ENCODE data around the gene GJC2. TPM values are rescaled to one million over a fixed set of nuclear protein-coding genes. Genes with fewer than 3 reads are reported as not detected.

Gene GJC2
- total RNA-seq, 1 experiment from 2014 or later: 0.72 TPM

DNA sequence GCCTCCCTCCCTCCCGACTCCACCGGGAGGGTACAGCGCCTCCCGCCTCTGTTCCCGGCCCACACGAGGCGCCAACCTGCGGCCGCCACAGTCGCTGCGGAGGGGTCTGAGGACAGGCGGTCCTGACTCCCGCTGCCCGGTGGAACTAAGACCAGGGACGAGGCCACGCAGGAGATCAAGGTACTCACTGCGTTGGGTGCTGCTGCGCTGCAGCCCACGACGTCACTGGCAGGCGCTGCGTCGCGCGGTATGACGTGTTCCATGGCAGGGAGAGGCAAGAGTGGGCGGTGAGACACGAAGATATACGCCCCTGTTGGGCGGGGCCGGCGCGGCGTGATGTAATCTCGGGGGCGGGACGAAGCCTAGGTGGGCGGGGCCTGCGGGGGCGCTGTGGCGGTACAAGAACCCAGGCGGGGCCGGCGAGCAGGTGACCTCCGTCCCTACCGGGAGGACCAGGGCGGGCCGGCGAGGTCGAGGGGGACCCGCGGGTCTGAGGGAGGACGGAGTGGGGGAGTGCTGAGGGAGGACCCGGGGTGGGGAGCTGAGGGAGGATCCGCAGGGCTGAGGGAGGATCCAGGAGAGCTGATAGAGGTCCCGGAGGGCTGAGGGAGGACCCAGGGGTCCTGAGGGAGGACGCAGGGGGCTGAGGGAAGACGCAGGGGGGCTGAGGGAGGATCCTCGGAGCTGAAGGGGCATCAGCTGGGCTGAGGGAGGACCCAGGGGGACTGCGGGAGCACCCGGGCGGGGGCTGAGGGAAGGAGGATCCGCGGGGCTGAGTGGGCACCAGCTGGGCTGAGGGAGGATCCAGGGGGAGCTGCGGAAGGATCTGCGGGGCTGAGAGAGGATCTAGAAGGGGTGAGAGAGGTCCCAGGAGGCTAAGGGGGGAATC, 40.4 kb upstream of the GJC2 start, which contains the start of gene MRPL55 (continued):
- TF ChIP-seq, protein P1, sequence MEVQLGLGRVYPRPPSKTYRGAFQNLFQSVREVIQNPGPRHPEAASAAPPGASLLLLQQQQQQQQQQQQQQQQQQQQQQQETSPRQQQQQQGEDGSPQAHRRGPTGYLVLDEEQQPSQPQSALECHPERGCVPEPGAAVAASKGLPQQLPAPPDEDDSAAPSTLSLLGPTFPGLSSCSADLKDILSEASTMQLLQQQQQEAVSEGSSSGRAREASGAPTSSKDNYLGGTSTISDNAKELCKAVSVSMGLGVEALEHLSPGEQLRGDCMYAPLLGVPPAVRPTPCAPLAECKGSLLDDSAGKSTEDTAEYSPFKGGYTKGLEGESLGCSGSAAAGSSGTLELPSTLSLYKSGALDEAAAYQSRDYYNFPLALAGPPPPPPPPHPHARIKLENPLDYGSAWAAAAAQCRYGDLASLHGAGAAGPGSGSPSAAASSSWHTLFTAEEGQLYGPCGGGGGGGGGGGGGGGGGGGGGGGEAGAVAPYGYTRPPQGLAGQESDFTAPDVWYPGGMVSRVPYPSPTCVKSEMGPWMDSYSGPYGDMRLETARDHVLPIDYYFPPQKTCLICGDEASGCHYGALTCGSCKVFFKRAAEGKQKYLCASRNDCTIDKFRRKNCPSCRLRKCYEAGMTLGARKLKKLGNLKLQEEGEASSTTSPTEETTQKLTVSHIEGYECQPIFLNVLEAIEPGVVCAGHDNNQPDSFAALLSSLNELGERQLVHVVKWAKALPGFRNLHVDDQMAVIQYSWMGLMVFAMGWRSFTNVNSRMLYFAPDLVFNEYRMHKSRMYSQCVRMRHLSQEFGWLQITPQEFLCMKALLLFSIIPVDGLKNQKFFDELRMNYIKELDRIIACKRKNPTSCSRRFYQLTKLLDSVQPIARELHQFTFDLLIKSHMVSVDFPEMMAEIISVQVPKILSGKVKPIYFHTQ (CRISPR knock-in tag; IDR thresholded peaks at IDR 0.05): no peak
- TF ChIP-seq KAT7 (CRISPR knock-in tag; IDR thresholded peaks at IDR 0.05; ENCODE audit: borderline replicate concordance): 0 out of 2 replicates have a peak, but pooled peaks have one; percentile 46
- TF ChIP-seq ZMAT4 (CRISPR knock-in tag; IDR thresholded peaks at IDR 0.05): no peak
- no peak for TF ChIP-seq NR3C1 (CRISPR knock-in tag; conservative IDR thresholded peaks at IDR 0.05; ENCODE audit: low read depth)
- TF ChIP-seq ESRRA (CRISPR knock-in tag; IDR thresholded peaks at IDR 0.05; ENCODE audit: borderline replicate concordance): no peak; the same call in 1 of the 2 replicates
- no peak for TF ChIP-seq GRHL2 (CRISPR knock-in tag; IDR thresholded peaks at IDR 0.05; ENCODE audit: insufficient replicate concordance, severe bottlenecking)
- peak; percentile 92 for TF ChIP-seq CREB1 (CRISPR knock-in tag; IDR thresholded peaks at IDR 0.05)
- 0 out of 2 replicates have a peak, but pooled peaks have one; percentile 18 for TF ChIP-seq IRF1 (CRISPR knock-in tag; IDR thresholded peaks at IDR 0.05)
- TF ChIP-seq NR1H2 (CRISPR knock-in tag; IDR thresholded peaks at IDR 0.05): no peak
- TF ChIP-seq GTF2I (CRISPR knock-in tag; conservative IDR thresholded peaks at IDR 0.05): no peak
- TF ChIP-seq ZBTB43 (CRISPR knock-in tag; IDR thresholded peaks at IDR 0.05): no peak
- TF ChIP-seq PREB (CRISPR knock-in tag; IDR thresholded peaks at IDR 0.05; ENCODE audit: borderline replicate concordance): no peak
- no peak for TF ChIP-seq ZSCAN18 (CRISPR knock-in tag; IDR thresholded peaks at IDR 0.05)
- TF ChIP-seq SMAD3 (CRISPR knock-in tag; IDR thresholded peaks at IDR 0.05; ENCODE audit: borderline replicate concordance): no peak
- no peak for TF ChIP-seq CBFB (CRISPR knock-in tag; IDR thresholded peaks at IDR 0.05; ENCODE audit: low read depth)
- no peak for TF ChIP-seq SOX15 (CRISPR knock-in tag; IDR thresholded peaks at IDR 0.05)
- no peak for TF ChIP-seq PRRX2 (CRISPR knock-in tag; IDR thresholded peaks at IDR 0.05)
- TF ChIP-seq, protein P2, sequence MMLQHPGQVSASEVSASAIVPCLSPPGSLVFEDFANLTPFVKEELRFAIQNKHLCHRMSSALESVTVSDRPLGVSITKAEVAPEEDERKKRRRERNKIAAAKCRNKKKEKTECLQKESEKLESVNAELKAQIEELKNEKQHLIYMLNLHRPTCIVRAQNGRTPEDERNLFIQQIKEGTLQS (CRISPR knock-in tag; conservative IDR thresholded peaks at IDR 0.05): no peak
- TF ChIP-seq, protein P3, sequence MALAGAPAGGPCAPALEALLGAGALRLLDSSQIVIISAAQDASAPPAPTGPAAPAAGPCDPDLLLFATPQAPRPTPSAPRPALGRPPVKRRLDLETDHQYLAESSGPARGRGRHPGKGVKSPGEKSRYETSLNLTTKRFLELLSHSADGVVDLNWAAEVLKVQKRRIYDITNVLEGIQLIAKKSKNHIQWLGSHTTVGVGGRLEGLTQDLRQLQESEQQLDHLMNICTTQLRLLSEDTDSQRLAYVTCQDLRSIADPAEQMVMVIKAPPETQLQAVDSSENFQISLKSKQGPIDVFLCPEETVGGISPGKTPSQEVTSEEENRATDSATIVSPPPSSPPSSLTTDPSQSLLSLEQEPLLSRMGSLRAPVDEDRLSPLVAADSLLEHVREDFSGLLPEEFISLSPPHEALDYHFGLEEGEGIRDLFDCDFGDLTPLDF (CRISPR knock-in tag; IDR thresholded peaks at IDR 0.05): no peak
